Peyer's patch (tissue), 4 donors: ENCODE data around the gene CCR5AS.
"Not testable (repeated sequence)": the region's sequence is repeated elsewhere in the genome, so short reads cannot be mapped to it uniquely, and the experiment has no call there.

ENCODE experiments used
- DNase-seq, 3 donors: peaks; one replicate each; pipeline ENCODE4 v3.0.0-alpha.2; 2017 to 2019
- H3K27ac ChIP-seq, 4 donors: fragments of 200-600 bp; sonication (generic); one replicate each; pipeline ENCODE4 v1.5.1; 2016 to 2019
- H3K27me3 ChIP-seq, 2 donors: fragments of 200-600 bp; sonication (generic); one replicate each; pipeline ENCODE4 v1.5.1; 2019
- H3K36me3 ChIP-seq, 3 donors: fragments of 200-600 bp; sonication (generic); one replicate each; pipeline ENCODE4 v1.5.1; 2016 to 2019
- H3K4me1 ChIP-seq, 4 donors: fragments of 200-600 bp; sonication (generic); one replicate each; pipeline ENCODE4 v1.5.1; 2016 to 2019
- H3K4me3 ChIP-seq, 4 donors: fragments of 200-600 bp; sonication (generic); 1 replicate in 3 of 4; 2 replicates in 1 of 4; pipeline ENCODE4 v1.5.1; 2016 to 2019; ENCODE audit warnings: mild to moderate bottlenecking in 1 of 4
- H3K9me3 ChIP-seq, 4 donors: fragments of 200-600 bp; sonication (generic); one replicate each; pipeline ENCODE4 v1.5.1; 2016 to 2019; ENCODE audit warnings: mild to moderate bottlenecking in 1 of 4
- CTCF ChIP-seq, 6 experiments: fragments of 450-650 bp in 4 of 6; fragments of 200-600 bp in 2 of 6; sonication (generic) in 1 of 6; IDR thresholded peaks; one replicate each; pipeline ENCODE4 v1.5.1; 2017 to 2019; ENCODE audit warnings: antibody characterized with exemption in 6 of 6, mild to moderate bottlenecking in 3 of 6, moderate library complexity in 1 of 6
- POLR2A ChIP-seq, 2 donors: fragments of 450-650 bp; IDR thresholded peaks; one replicate each; pipeline ENCODE4 v1.5.1; 2017; ENCODE audit warnings: antibody characterized with exemption in 2 of 2, mild to moderate bottlenecking in 2 of 2, moderate library complexity in 2 of 2

The CCR5AS gene

GRCh38 chr3:46429671-46430070, 22.8 kb upstream of the CCR5AS start:
- no peaks in the 10 kb centered on the region for H3K27me3 ChIP-seq
- peaks cover 0 to 9% (median 1%) of the 10 kb centered on the region in 4 donors for H3K9me3 ChIP-seq
- H3K4me3 ChIP-seq = no peak overlapping the region
- no peak for TF ChIP-seq CTCF (IDR thresholded peaks at IDR 0.05)
- no peak for TF ChIP-seq POLR2A (IDR thresholded peaks at IDR 0.05)
- H3K4me1 ChIP-seq = peaks cover 0 to 10% (median 0%) of the 10 kb centered on the region in 4 donors
- no peaks in the 10 kb centered on the region for H3K36me3 ChIP-seq
- H3K27ac ChIP-seq = peak overlapping the region in 2 of 4 donors; percentile 64 to 66
- no peak for DNase-seq

GRCh38 chr3:46429250-46429649, 22.4 kb upstream of the CCR5AS start:
- Histone ChIP-seq H3K9me3 (peaks cover 0 to 9% (median 1%) of the 10 kb centered on the region in 4 donors), H3K27me3 (no peaks in the 10 kb centered on the region), H3K4me1 (peaks cover 0 to 10% (median 0%) of the 10 kb centered on the region in 4 donors), H3K27ac (peak overlapping the region in 3 of 4 donors; percentile 6 to 66 (median 64)), H3K36me3 (no peaks in the 10 kb centered on the region), H3K4me3 (no peak overlapping the region)
- TF ChIP-seq CTCF (IDR thresholded peaks at IDR 0.05) (no peak), POLR2A (IDR thresholded peaks at IDR 0.05) (no peak)
- no peak for DNase-seq

GRCh38 chr3:46427916-46428833, 21.3 kb upstream of the CCR5AS start:
- H3K36me3 ChIP-seq = no peaks in the 10 kb centered on the region
- H3K9me3 ChIP-seq = peaks cover 0 to 9% (median 1%) of the 10 kb centered on the region in 4 donors
- H3K4me3 ChIP-seq = no peak overlapping the region
- H3K4me1 ChIP-seq = peaks cover 0 to 10% (median 0%) of the 10 kb centered on the region in 4 donors
- H3K27me3 ChIP-seq = no peaks in the 10 kb centered on the region
- DNase-seq = no peak
- peak in 3 of 6 experiments; percentile 26 to 38 (median 26) for TF ChIP-seq CTCF (IDR thresholded peaks at IDR 0.05)
- TF ChIP-seq POLR2A (IDR thresholded peaks at IDR 0.05) = no peak
- H3K27ac ChIP-seq = peak overlapping the region in 3 of 4 donors; percentile 6 to 66 (median 64)

- not testable (repeated sequence) for H3K27me3 ChIP-seq, H3K36me3 ChIP-seq, H3K27ac ChIP-seq, DNase-seq, H3K9me3 ChIP-seq, H3K4me3 ChIP-seq
- H3K4me1 ChIP-seq = peaks cover 0 to 10% (median 0%) of the 10 kb centered on the region in 4 donors
These were observed 20.5 kb upstream of the CCR5AS start for GRCh38 chr3:46427404-46427803.

- H3K9me3 ChIP-seq, H3K36me3 ChIP-seq, H3K27me3 ChIP-seq, H3K27ac ChIP-seq, H3K4me3 ChIP-seq, DNase-seq: not testable (repeated sequence)
- peaks cover 0 to 10% (median 0%) of the 10 kb centered on the region in 4 donors for H3K4me1 ChIP-seq
These were observed 19.6 kb upstream of the CCR5AS start for GRCh38 chr3:46426476-46426875.

GRCh38 chr3:46423588-46423987, 16.7 kb upstream of the CCR5AS start:
- Histone ChIP-seq H3K27me3 (no peaks in the 10 kb centered on the region), H3K9me3 (no peaks in the 10 kb centered on the region), H3K4me3 (no peak overlapping the region), H3K27ac (no peak overlapping the region), H3K36me3 (no peaks in the 10 kb centered on the region), H3K4me1 (peaks cover 0 to 8% (median 0%) of the 10 kb centered on the region in 4 donors)
- DNase-seq = no peak
- TF ChIP-seq POLR2A (IDR thresholded peaks at IDR 0.05) (no peak), CTCF (IDR thresholded peaks at IDR 0.05) (no peak)
